Hepatocyte (in vitro differentiated cells): ENCODE measurements around the gene FREY1. TPM values are rescaled to one million over a fixed set of nuclear protein-coding genes. Genes with fewer than 3 reads are reported as not detected.
A peak's percentile ranks its signal among the peaks of the same experiment; 100 is the strongest.

Experiments used
- DNase-seq: peaks from one replicate; pipeline ENCODE4 v3.0.0-alpha.2; 2016; ENCODE audit warnings: low spot score
- H2AFZ ChIP-seq: fragments of 200-600 bp; sonication (generic); 2 replicates; pipeline ENCODE4 v1.6.0; 2016; ENCODE audit warnings: antibody characterized with exemption, mild to moderate bottlenecking
- H3K27ac ChIP-seq: fragments of 200-600 bp; sonication (generic); 2 replicates; pipeline ENCODE4 v1.5.1; 2016; ENCODE audit warnings: mild to moderate bottlenecking
- H3K27me3 ChIP-seq: fragments of 200-600 bp; sonication (generic); 2 replicates; pipeline ENCODE4 v1.6.1; 2016
- H3K36me3 ChIP-seq: fragments of 200-600 bp; sonication (generic); replicated peaks from 2 replicates; pipeline ENCODE4 v1.5.1; 2016; ENCODE audit warnings: low read depth; ENCODE audit not compliant: insufficient read depth
- H3K4me1 ChIP-seq: fragments of 200-600 bp; sonication (generic); 2 replicates; pipeline ENCODE4 v1.5.1; 2016; ENCODE audit warnings: mild to moderate bottlenecking, moderate library complexity; ENCODE audit not compliant: insufficient read depth
- H3K4me2 ChIP-seq: fragments of 200-600 bp; sonication (generic); 2 replicates; pipeline ENCODE4 v1.6.0; 2016
- H3K4me3 ChIP-seq: fragments of 200-600 bp; sonication (generic); 2 replicates; pipeline ENCODE4 v1.5.1; 2016; ENCODE audit warnings: mild to moderate bottlenecking
- H3K79me2 ChIP-seq: fragments of 200-600 bp; sonication (generic); 2 replicates; pipeline ENCODE4 v1.6.0; 2017; ENCODE audit warnings: mild to moderate bottlenecking
- H3K9me2 ChIP-seq: fragments of 200-600 bp; sonication (generic); replicated peaks from 2 replicates; pipeline ENCODE4 v1.6.0; 2017; ENCODE audit warnings: mild to moderate bottlenecking; ENCODE audit not compliant: insufficient read depth
- H3K9me3 ChIP-seq: fragments of 200-600 bp; sonication (generic); 2 replicates; pipeline ENCODE4 v1.5.1; 2016; ENCODE audit warnings: low read depth, mild to moderate bottlenecking
- H4K20me1 ChIP-seq: fragments of 200-600 bp; sonication (generic); 2 replicates; pipeline ENCODE4 v1.6.0; 2016; ENCODE audit warnings: mild to moderate bottlenecking; ENCODE audit not compliant: insufficient read depth, poor library complexity, severe bottlenecking
- CTCF ChIP-seq: fragments of 200-600 bp; sonication (generic); IDR thresholded peaks from 2 replicates; pipeline ENCODE4 v1.5.1; 2016; ENCODE audit warnings: antibody characterized with exemption, mild to moderate bottlenecking; ENCODE audit not compliant: poor library complexity
- EZH2 ChIP-seq: fragments of 200-600 bp; sonication (generic); IDR thresholded peaks from 2 replicates; pipeline ENCODE4 v1.6.1; 2016; ENCODE audit warnings: antibody characterized with exemption, mild to moderate bottlenecking, borderline replicate concordance
- EZH2phosphoT487 ChIP-seq: fragments of 200-600 bp; sonication (generic); IDR thresholded peaks from one replicate; pipeline ENCODE4 v1.6.1; 2018; ENCODE audit warnings: antibody characterized with exemption, mild to moderate bottlenecking, low read depth, moderate library complexity; ENCODE audit not compliant: unreplicated experiment, severe bottlenecking
- WGBS: methylation state at CpG from one replicate; pipeline ENCODE4 v1.1.6; 2016; ENCODE audit warnings: low lambda C conversion rate; ENCODE audit errors: missing lambda C conversion rate; 5-methylcytosine and 5-hydroxymethylcytosine counted together
- polyA plus RNA-seq: library from polyadenylated mRNA; unstranded; fragments of >200 nt; fragmentation: Nextera tagmentation; extraction: Ambion mirVana; gene quantifications from 2 replicates; pipeline ENCODE4 v1.2.1, GENCODE V29; 2016
- total RNA-seq: library from RNA; depleted of rRNA; stranded (reverse); fragments of >200 nt; gene quantifications from 2 replicates; pipeline ENCODE4 v1.2.3, GENCODE V29; 2014

The FREY1 gene
- total and polyA plus RNA-seq, 2 experiments from 2014 or later, result not detected

DNA sequence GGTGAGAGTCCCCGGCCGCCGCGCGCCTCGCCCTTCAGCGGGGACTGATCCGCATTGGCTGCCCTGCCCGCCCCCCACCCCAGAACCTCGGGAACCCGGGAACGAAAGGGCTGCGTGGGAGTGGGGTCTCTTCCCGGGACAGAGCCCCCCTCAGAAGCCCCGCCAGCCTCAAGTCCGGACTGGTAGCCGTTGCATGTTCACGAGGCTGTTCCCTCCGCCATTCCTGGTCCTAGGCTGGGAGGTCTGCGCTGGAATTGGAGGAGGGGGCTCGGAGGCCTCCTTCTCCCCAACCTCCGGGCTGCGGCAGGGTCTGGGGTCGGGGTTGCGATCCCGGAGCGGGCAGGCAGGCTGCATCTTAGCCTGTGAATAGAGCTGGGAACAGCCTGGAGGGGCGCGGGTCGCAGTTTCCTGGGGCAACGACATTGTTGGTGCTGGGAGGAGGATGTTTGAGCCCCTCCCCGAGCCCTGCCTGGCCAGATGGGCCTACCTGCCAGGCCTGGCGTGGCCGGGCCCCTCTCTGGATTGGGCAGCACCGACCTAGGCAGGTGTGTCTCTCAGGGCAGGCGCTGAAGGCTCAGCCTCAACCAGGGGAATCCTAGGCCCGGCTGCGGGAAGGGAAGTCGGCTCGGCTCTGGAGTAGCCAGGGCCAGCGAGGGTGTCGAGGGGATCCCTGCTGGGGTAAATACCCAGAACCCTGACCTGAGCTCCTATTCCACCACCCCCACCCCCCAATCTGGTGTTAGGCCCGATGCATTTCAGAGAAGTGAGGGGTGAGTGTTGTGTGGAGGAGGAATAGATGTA lies 20.9 kb downstream of the FREY1 start:
- TF ChIP-seq EZH2phosphoT487 (no peak), CTCF (no peak)
- Histone ChIP-seq H3K27ac (no peak overlapping the region), H3K4me1 (no peaks in the 10 kb centered on the region), H3K27me3 (no peaks in the 10 kb centered on the region), H3K79me2 (no peaks in the 10 kb centered on the region), H3K4me3 (peak overlapping the region; percentile 39), H3K9me2 (no peaks in the 10 kb centered on the region), H2AFZ (peak overlapping the region; percentile 20), H3K9me3 (no peaks in the 10 kb centered on the region), H3K4me2 (peak overlapping the region; percentile 95), H3K36me3 (no peaks in the 10 kb centered on the region), H4K20me1 (no peaks in the 10 kb centered on the region)
- no peak for DNase-seq
- WGBS, result 17% methylated on average over 41 of the region's 43 CpGs

GRCh38 chr11:45885274-45885920 lies 21.7 kb downstream of the FREY1 start, which contains the start of gene MAPK8IP1:
Gene MAPK8IP1 (plus strand): TSS chr11:45885651. CDS start chr11:45885821, 170 bp downstream.
- 6% methylated on average over 19 of the region's 73 CpGs for WGBS
- Histone ChIP-seq H3K27ac (no peak within 1 kb of the TSS), H3K36me3 (no peaks in the 10 kb centered on the region), H3K9me3 (no peaks in the 10 kb centered on the region), H3K4me1 (no peaks in the 10 kb centered on the region), H2AFZ (peak within 1 kb of the TSS; percentile 20), H3K4me3 (peak within 1 kb of the TSS; percentile 39), H3K4me2 (peak within 1 kb of the TSS; percentile 95), H3K79me2 (no peaks in the 10 kb centered on the region), H3K9me2 (no peaks in the 10 kb centered on the region), H4K20me1 (no peaks in the 10 kb centered on the region), H3K27me3 (no peaks in the 10 kb centered on the region)
- DNase-seq, result peak; percentile 83
- TF ChIP-seq CTCF (no peak), EZH2phosphoT487 (no peak), EZH2 (no peak)

- no peak overlapping the region for H3K4me3 ChIP-seq
- peaks cover 3% of the 10 kb centered on the region for H3K4me1 ChIP-seq
- H3K27ac ChIP-seq, result no peak overlapping the region
- no peak overlapping the region for H2AFZ ChIP-seq
- peak overlapping the region; percentile 79 for H3K4me2 ChIP-seq
- no peak for TF ChIP-seq EZH2phosphoT487
- TF ChIP-seq CTCF, result no peak
- no peak for TF ChIP-seq EZH2
- H3K79me2 ChIP-seq, result no peaks in the 10 kb centered on the region
- H4K20me1 ChIP-seq, result no peaks in the 10 kb centered on the region
- no peaks in the 10 kb centered on the region for H3K9me2 ChIP-seq
- H3K9me3 ChIP-seq, result no peaks in the 10 kb centered on the region
- H3K36me3 ChIP-seq, result no peaks in the 10 kb centered on the region
- DNase-seq, result no peak
- 89% methylated on average over 10 of the region's 10 CpGs for WGBS
- H3K27me3 ChIP-seq, result no peaks in the 10 kb centered on the region
Measured at GRCh38 chr11:45884596-45885185, 22.4 kb downstream of the FREY1 start.
